ENCODE measurements around the gene PRSS33. TPM values are rescaled to one million over a fixed set of nuclear protein-coding genes. Genes with fewer than 3 reads are reported as not detected.

Gene PRSS33
- total RNA-seq, 4 donors from 2014 or later: not detected

DNA sequence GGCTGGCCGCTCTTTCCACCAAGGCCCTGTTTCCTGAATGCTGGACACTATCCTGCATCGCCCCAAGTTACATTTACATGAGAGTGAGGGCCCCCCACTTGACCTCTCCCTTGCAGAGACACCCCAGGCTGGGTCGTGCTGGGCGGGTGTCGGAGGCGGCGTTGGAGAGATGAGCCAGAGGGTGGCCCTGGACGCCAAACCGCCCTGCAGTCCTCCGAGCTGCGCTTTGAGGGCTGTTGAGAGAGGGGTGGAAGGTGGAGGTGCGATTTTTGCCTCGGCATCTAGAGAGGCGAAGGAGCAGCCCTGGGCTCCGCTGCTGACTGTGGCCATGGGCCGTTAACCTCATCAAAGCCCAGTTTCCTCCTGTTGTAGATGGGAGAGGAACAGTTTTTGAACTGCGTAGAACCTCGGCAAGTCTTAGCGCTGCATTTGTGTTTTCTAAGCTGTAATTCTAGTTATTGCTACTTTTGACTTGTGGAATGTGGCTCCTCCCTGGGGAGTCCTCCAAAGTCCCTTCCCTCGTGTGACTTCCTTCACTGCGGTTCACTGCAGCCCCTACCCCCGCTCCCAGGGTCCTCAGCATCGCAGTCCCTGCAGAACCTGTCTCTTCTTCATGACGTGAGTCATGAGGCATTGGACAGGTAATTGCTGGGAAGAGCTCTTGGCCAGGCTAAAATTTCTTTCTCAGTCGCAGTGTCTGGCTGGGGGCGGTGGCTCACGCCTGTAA is 9.3 kb downstream of the PRSS33 start:
- Histone ChIP-seq H3K27ac (peak overlapping the region; percentile 99 to 100 (median 100)), H3K27me3 (no peaks in the 10 kb centered on the region), H3K4me3 (peak overlapping the region; percentile 88 to 98 (median 96)), H3K9me3 (no peaks in the 10 kb centered on the region), H3K4me1 (peaks cover 16 to 27% (median 22%) of the 10 kb centered on the region in 4 donors), H3K36me3 (no peaks in the 10 kb centered on the region)
- intact Hi-C loops (cut with DNase I; ENCODE audit: low total_unique reads): no loop called here
- 0 to 9% methylated on average over 2 to 27 of the region's 27 CpGs for WGBS, 2 donors (ENCODE audit: low coverage in 1 of 2)
- in situ Hi-C loops (cut with MboI; ENCODE audit: low pct_ligation_motif_present in 1 of 4, low pct_unique_long_range_greater_than_20kb in 1 of 4, low sequenced_read_pairs in 3 of 4): no loop called here
- DNase-seq: peak; percentile 39
- TF ChIP-seq POLR2A (IDR thresholded peaks at IDR 0.05) (no peak), POLR2AphosphoS5 (IDR thresholded peaks at IDR 0.05) (no peak), CTCF (IDR thresholded peaks at IDR 0.05) (no peak), EP300 (IDR thresholded peaks at IDR 0.05; ENCODE audit: low read depth) (no peak)

DNA sequence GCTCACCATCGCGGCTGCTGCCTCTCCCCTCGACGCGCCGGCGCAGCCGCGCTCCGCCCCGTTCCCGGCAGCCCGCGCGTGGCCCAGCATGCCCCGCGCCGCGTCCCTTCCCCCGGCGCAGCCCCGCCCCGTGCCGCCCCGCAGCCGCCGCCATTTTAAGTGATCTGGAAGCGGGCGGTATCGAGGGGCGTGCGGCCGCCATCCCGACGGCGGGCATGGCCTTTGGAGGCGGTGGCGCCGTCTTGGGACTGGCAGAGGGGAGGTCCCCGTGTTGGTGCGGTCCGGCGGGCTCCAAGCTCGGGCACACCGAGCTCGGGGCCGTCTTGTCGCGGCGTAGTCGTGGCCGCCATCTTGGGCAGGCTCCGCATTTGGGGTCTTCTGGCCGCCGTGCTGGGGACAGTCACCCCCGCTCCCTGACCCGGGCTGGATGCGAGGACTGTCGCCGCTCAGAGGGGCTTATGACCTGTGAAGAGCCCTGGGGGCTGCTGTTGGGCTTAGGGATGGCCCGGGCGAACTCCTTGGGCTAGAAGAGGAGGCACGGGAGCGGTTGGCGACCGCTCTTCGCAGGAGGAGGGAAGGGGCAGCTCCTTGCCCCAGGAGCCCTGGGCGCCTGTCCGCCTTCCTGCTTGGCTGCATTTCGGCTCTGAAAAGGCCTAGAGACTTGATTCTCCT is 10.0 kb downstream of the PRSS33 start, which contains the start of gene ELOB:
ELOB (minus strand) TSS at position 50 of the 672 bp plus-strand sequence; CDS start at position 9, 41 bp downstream.
- in situ Hi-C loops (cut with MboI; ENCODE audit: low pct_ligation_motif_present in 1 of 4, low pct_unique_long_range_greater_than_20kb in 1 of 4, low sequenced_read_pairs in 3 of 4): no loop called here
- WGBS, 2 donors (ENCODE audit: low coverage in 1 of 2): 0% methylated on average over 37 of the region's 70 CpGs; no CpG with 5 or more reads in 1 of the 2 donors

DNA sequence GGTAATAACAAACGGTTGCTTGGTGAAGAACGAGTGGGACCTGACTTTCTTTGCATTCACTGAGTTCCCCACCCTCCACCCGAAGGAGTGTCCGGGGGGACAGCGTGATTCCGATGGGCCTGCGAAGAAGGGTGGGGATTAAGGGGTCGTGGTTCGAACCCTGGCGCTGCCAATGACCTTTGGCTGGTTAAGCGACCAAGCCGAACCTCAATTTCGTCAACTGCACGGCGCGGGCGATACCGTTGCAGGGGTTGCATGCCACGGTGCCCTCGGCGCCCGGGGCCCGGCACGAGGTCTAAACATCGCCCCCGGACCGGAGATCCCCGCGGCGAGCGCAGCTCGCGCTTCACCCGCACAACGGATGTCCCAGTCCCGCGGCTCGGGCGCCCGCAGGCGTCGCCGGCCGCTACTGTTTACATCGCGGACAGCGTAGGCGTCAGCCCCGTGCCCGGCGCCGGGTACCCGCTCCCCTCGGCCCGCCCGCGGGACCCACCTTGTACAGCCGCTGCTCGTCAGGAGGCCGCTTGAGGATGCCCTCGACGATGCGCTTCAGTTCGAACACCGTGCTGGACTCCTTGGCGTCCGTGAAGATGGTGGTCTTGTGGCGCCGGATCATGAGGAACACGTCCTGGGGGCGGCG is 10.7 kb downstream of the PRSS33 start:
- H3K27me3 ChIP-seq: no peaks in the 10 kb centered on the region
- peaks cover 0 to 6% (median 0%) of the 10 kb centered on the region in 4 donors for H3K36me3 ChIP-seq
- peak overlapping the region; percentile 83 to 100 (median 99) for H3K27ac ChIP-seq
- TF ChIP-seq POLR2A (IDR thresholded peaks at IDR 0.05) (peak; percentile 9), CTCF (IDR thresholded peaks at IDR 0.05) (no peak), POLR2AphosphoS5 (IDR thresholded peaks at IDR 0.05) (no peak), EP300 (IDR thresholded peaks at IDR 0.05; ENCODE audit: low read depth) (no peak)
- peaks cover 16 to 27% (median 22%) of the 10 kb centered on the region in 4 donors for H3K4me1 ChIP-seq
- intact Hi-C loops (cut with DNase I; ENCODE audit: low total_unique reads): no loop called here
- no peak for DNase-seq
- 0% methylated on average over 2 to 50 of the region's 72 CpGs for WGBS, 2 donors (ENCODE audit: low coverage in 1 of 2)
- no peaks in the 10 kb centered on the region for H3K9me3 ChIP-seq
- in situ Hi-C loops (cut with MboI; ENCODE audit: low pct_ligation_motif_present in 1 of 4, low pct_unique_long_range_greater_than_20kb in 1 of 4, low sequenced_read_pairs in 3 of 4): no loop called here
- H3K4me3 ChIP-seq: peak overlapping the region; percentile 72 to 98 (median 92)

More for the DNA sequence above, 10.0 kb downstream of the PRSS33 start, which contains the start of gene ELOB:
- intact Hi-C loops (cut with DNase I; ENCODE audit: low total_unique reads): no loop called here
- peaks cover 16 to 27% (median 22%) of the 10 kb centered on the region in 4 donors for H3K4me1 ChIP-seq
- H3K27me3 ChIP-seq: no peaks in the 10 kb centered on the region
- peak within 1 kb of the TSS; percentile 88 to 98 (median 96) for H3K4me3 ChIP-seq
- peak within 1 kb of the TSS; percentile 99 to 100 (median 100) for H3K27ac ChIP-seq
- TF ChIP-seq POLR2AphosphoS5 (IDR thresholded peaks at IDR 0.05): peak; percentile 56 to 90 (median 87)
- no peak for TF ChIP-seq EP300 (IDR thresholded peaks at IDR 0.05; ENCODE audit: low read depth)
- TF ChIP-seq POLR2A (IDR thresholded peaks at IDR 0.05): peak; percentile 71
- H3K36me3 ChIP-seq: no peaks in the 10 kb centered on the region
- peak; percentile 91 for DNase-seq
- H3K9me3 ChIP-seq: no peaks in the 10 kb centered on the region

DNA sequence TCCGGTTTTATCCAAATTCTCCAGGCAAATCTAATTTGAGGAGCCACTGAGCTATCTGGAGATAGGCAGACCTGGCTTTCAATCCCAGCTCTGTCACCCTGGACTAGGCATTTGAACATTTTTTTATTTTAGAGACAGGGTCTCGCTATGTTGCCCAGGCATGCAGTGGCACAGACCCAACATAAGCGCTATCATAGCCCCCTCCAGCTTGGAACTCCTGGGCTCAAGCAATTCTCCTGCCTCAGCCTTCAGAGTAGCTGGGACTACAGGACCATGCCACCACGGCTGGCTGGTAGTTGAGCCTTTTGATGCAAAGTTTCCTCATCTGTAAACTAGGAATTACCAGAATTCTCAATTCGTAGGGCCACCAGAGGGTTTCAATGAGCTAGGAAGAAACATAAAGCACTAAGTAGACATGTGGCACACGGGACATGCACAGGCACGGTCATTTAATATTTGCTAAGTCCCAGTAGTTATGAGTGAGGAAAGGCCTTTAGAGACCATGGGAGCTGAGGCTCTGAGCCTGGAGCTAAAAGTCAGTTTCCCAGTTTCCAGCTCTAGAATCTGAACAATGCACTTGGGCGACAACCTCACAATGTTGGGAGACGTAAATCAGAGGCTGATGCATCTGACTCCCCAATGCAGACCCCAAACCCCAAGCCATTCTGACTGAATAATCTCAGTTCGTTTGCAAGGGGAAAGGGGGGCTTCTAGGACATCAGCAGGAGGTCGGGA is 11.4 kb downstream of the PRSS33 start:
- Histone ChIP-seq H3K27me3 (no peaks in the 10 kb centered on the region), H3K4me1 (peaks cover 17 to 32% (median 25%) of the 10 kb centered on the region in 4 donors), H3K36me3 (peaks cover 0 to 13% (median 3%) of the 10 kb centered on the region in 4 donors), H3K4me3 (peak overlapping the region; percentile 72 to 98 (median 92)), H3K9me3 (no peaks in the 10 kb centered on the region), H3K27ac (peak overlapping the region; percentile 83 to 100 (median 99))
- in situ Hi-C loops (cut with MboI; ENCODE audit: low pct_ligation_motif_present in 1 of 4, low pct_unique_long_range_greater_than_20kb in 1 of 4, low sequenced_read_pairs in 3 of 4) (no loop called here), intact Hi-C loops (cut with DNase I; ENCODE audit: low total_unique reads) (no loop called here)
- no peak for DNase-seq
- 38 to 41% methylated on average over 6 to 10 of the region's 11 CpGs for WGBS, 2 donors (ENCODE audit: low coverage in 1 of 2)
- TF ChIP-seq POLR2A (IDR thresholded peaks at IDR 0.05): no peak
- no peak for TF ChIP-seq POLR2AphosphoS5 (IDR thresholded peaks at IDR 0.05)
- TF ChIP-seq EP300 (IDR thresholded peaks at IDR 0.05; ENCODE audit: low read depth): no peak
- no peak for TF ChIP-seq CTCF (IDR thresholded peaks at IDR 0.05)
